B cell (primary cell): ENCODE measurements around the gene SEMA3E. TPM values are rescaled to one million over a fixed set of nuclear protein-coding genes. Genes with fewer than 3 reads are reported as not detected.

Experiments used
- ATAC-seq: fragments of 200-7000 bp; cut with Tn5 transposase; one replicate; pipeline ENCODE4 v1.10.0; 2021; ENCODE audit warnings: low read depth, mild to moderate bottlenecking, moderate number of reproducible peaks, moderate library complexity
- CTCF ChIA-PET: fragments of 350-600 bp; sonication (Branson Sonifier 250); formaldehyde crosslinking; loops from one replicate; lab custom pipeline; 2021; ENCODE audit warnings: antibody characterized with exemption, inconsistent platforms; lab: Charles Lee
- POLR2A ChIA-PET: fragments of 350-600 bp; sonication (Branson Sonifier 250); formaldehyde crosslinking; loops from one replicate; lab custom pipeline; 2021; ENCODE audit warnings: antibody characterized with exemption; lab: Charles Lee
- DNase-seq: peaks from one replicate; pipeline ENCODE4 v3.0.0; 2013
- H2AFZ ChIP-seq: 2 replicates; pipeline ENCODE4 v1.6.1; 2012; ENCODE audit warnings: mild to moderate bottlenecking, low read depth, low read length; ENCODE audit not compliant: insufficient read depth, poor library complexity, severe bottlenecking
- H3K27ac ChIP-seq, 2 donors: 1 replicate in 1 of 2; 2 replicates in 1 of 2; pipeline ENCODE4 v1.5.1; 2012 to 2013; ENCODE audit warnings: low read length in 2 of 2, mild to moderate bottlenecking in 2 of 2, moderate library complexity in 1 of 2
- H3K27me3 ChIP-seq, 4 experiments: fragments of 200-600 bp in 1 of 4; sonication (generic) in 1 of 4; replicated peaks in 1 of 4; 1 replicate in 2 of 4; 2 replicates in 2 of 4; pipeline versions ENCODE4 v1.6.1 to v1.7.0; 2013 to 2016; ENCODE audit warnings: low read length in 3 of 4, mild to moderate bottlenecking in 2 of 4, mixed read lengths in 1 of 4, moderate library complexity in 1 of 4; ENCODE audit not compliant: insufficient read depth in 4 of 4, control insufficient read depth in 3 of 4; ENCODE audit errors: control extremely low read depth in 1 of 4
- H3K36me3 ChIP-seq, 2 experiments: replicated peaks in 1 of 2; 1 replicate in 1 of 2; 2 replicates in 1 of 2; pipeline versions ENCODE4 v1.6.1 to v1.7.1; 2013; ENCODE audit warnings: low read length in 1 of 2; ENCODE audit not compliant: insufficient read depth in 2 of 2, control insufficient read depth in 1 of 2; ENCODE audit errors: control extremely low read depth in 1 of 2, extremely low read depth in 1 of 2
- H3K4me1 ChIP-seq, 2 donors: fragments of 200-600 bp in 1 of 2; sonication (generic) in 1 of 2; 1 replicate in 1 of 2; 2 replicates in 1 of 2; pipeline versions ENCODE4 v1.5.1 to v1.6.1; 2013 to 2017; ENCODE audit warnings: low read length in 2 of 2; ENCODE audit not compliant: control insufficient read depth in 2 of 2, insufficient read depth in 2 of 2
- H3K4me2 ChIP-seq: replicated peaks from 2 replicates; pipeline ENCODE3; 2012; ENCODE audit warnings: mild to moderate bottlenecking, low read depth, low read length; ENCODE audit not compliant: poor library complexity, severe bottlenecking
- H3K4me3 ChIP-seq, 5 experiments: fragments of 200-600 bp in 1 of 5; sonication (generic) in 1 of 5; 1 replicate in 3 of 5; 2 replicates in 2 of 5; pipeline versions ENCODE4 v1.5.1 to v1.7.0; 2011 to 2016; ENCODE audit warnings: low read length in 4 of 5, mild to moderate bottlenecking in 4 of 5, low read depth in 2 of 5, control low read depth in 1 of 5, moderate library complexity in 1 of 5; ENCODE audit not compliant: insufficient read depth in 1 of 5; ENCODE audit errors: control extremely low read depth in 1 of 5, extremely low read depth in 1 of 5
- H3K79me2 ChIP-seq: fragments of 200-600 bp; sonication (generic); one replicate; pipeline ENCODE4 v1.6.0; 2016; ENCODE audit warnings: low read length; ENCODE audit not compliant: control insufficient read depth, insufficient read depth
- H3K9ac ChIP-seq: fragments of 200-600 bp; sonication (generic); 2 replicates; pipeline ENCODE4 v1.6.1; 2017; ENCODE audit warnings: mild to moderate bottlenecking, low read length, moderate library complexity
- H3K9me3 ChIP-seq, 3 donors: one replicate each; pipeline versions ENCODE4 v1.6.1 to v1.7.1; 2013; ENCODE audit warnings: low read length in 2 of 3; ENCODE audit not compliant: control insufficient read depth in 2 of 3, insufficient read depth in 1 of 3; ENCODE audit errors: control extremely low read depth in 1 of 3
- H4K20me1 ChIP-seq: 2 replicates; pipeline ENCODE4 v1.6.0; 2012; ENCODE audit warnings: mild to moderate bottlenecking, low read length; ENCODE audit not compliant: insufficient read depth, control insufficient read depth, poor library complexity, severe bottlenecking
- H3K27ac Mint-ChIP-seq: one replicate; pipeline ENCODE4 v1.8.0; 2021; ENCODE audit warnings: mixed read lengths
- H3K27me3 Mint-ChIP-seq: one replicate; pipeline ENCODE4 v1.8.0; 2021; ENCODE audit warnings: mixed read lengths
- H3K4me1 Mint-ChIP-seq: one replicate; pipeline ENCODE4 v1.8.0; 2021; ENCODE audit warnings: mixed read lengths
- H3K4me3 Mint-ChIP-seq: one replicate; pipeline ENCODE4 v1.8.0; 2021; ENCODE audit warnings: mixed read lengths
- H3K9me3 Mint-ChIP-seq: one replicate; pipeline ENCODE4 v1.8.0; 2022; ENCODE audit warnings: mixed read lengths; ENCODE audit not compliant: insufficient read depth
- CTCF ChIP-seq: fragments of 200-600 bp; IDR thresholded peaks from one replicate; pipeline ENCODE4 v1.8.0; 2022; ENCODE audit warnings: antibody characterized with exemption, mild to moderate bottlenecking
- EZH2 ChIP-seq: IDR thresholded peaks from 2 replicates; pipeline ENCODE4 v1.6.1; 2012; ENCODE audit warnings: borderline replicate concordance, low read depth, mild to moderate bottlenecking, moderate library complexity, low read length; ENCODE audit not compliant: insufficient read depth, poor library complexity, severe bottlenecking
- WGBS: methylation state at CpG from one replicate; pipeline ENCODE4 v1.1.5; 2013; ENCODE audit warnings: missing lambda C conversion rate; ENCODE audit not compliant: insufficient coverage; 5-methylcytosine and 5-hydroxymethylcytosine counted together
- intact Hi-C: fragments of 100-400 bp; cut with micrococcal nuclease; formaldehyde crosslinking; loops from one replicate; pipeline ENCODE4 v1.10.0; 2022
- polyA plus RNA-seq: library from polyadenylated mRNA; depleted of rRNA; stranded (reverse); fragments of >200 nt; gene quantifications from 2 replicates; pipeline ENCODE4 v1.2.3, GENCODE V29; 2012
- total RNA-seq, 2 donors: library from RNA; stranded (reverse); fragments of 120-200 nt in 1 of 2; gene quantifications; 1 replicate in 1 of 2; 2 replicates in 1 of 2; pipeline versions ENCODE4 v1.2.3 to v1.2.4, GENCODE V29; 2013 to 2022

The SEMA3E gene
- total and polyA plus RNA-seq, 2 donors (not counting 1 experiment from before 2014, with no cell fraction given): not detected

GRCh38 chr7:83658126-83658525 is 9.2 kb upstream of the SEMA3E start:
- H3K9me3 ChIP-seq: peaks cover 0 to 1% (median 0%) of the 10 kb centered on the region in 3 donors
- no peaks in the 10 kb centered on the region for H3K79me2 ChIP-seq
- WGBS: no CpG with 5 or more reads among the region's 2 CpGs
- Mint-ChIP-seq H3K4me3 (no peak overlapping the region), H3K27ac (no peak overlapping the region), H3K27me3 (no peaks in the 10 kb centered on the region), H3K9me3 (no peaks in the 10 kb centered on the region), H3K4me1 (no peaks in the 10 kb centered on the region)
- POLR2A ChIA-PET: no interaction called here
- H4K20me1 ChIP-seq: no peaks in the 10 kb centered on the region
- no peak overlapping the region for H3K4me3 ChIP-seq
- H3K36me3 ChIP-seq: no peaks in the 10 kb centered on the region
- no peaks in the 10 kb centered on the region for H3K27me3 ChIP-seq
- H3K27ac ChIP-seq: no peak overlapping the region
- no peaks in the 10 kb centered on the region for H3K4me1 ChIP-seq
- H2AFZ ChIP-seq: no peak overlapping the region
- no peak for TF ChIP-seq EZH2
- no peak for TF ChIP-seq CTCF
- DNase-seq (no peak), ATAC-seq (no peak)
- no peak overlapping the region for H3K4me2 ChIP-seq
- CTCF ChIA-PET: no interaction called here
- no peak overlapping the region for H3K9ac ChIP-seq
- intact Hi-C loops: no loop called here

- no peaks in the 10 kb centered on the region for H4K20me1 ChIP-seq
- Mint-ChIP-seq H3K4me1 (no peaks in the 10 kb centered on the region), H3K9me3 (no peaks in the 10 kb centered on the region), H3K4me3 (no peak overlapping the region), H3K27ac (no peak overlapping the region), H3K27me3 (no peaks in the 10 kb centered on the region)
- DNase-seq (no peak), ATAC-seq (no peak)
- WGBS: 15% methylated on average over 2 of the region's 2 CpGs
- H3K4me2 ChIP-seq: no peak overlapping the region
- no peak overlapping the region for H3K4me3 ChIP-seq
- ChIA-PET POLR2A (no interaction called here), CTCF (no interaction called here)
- no peaks in the 10 kb centered on the region for H3K9me3 ChIP-seq
- H3K27me3 ChIP-seq: no peaks in the 10 kb centered on the region
- intact Hi-C loops: no loop called here
- H3K79me2 ChIP-seq: no peaks in the 10 kb centered on the region
- H3K9ac ChIP-seq: no peak overlapping the region
- no peak overlapping the region for H3K27ac ChIP-seq
- no peaks in the 10 kb centered on the region for H3K36me3 ChIP-seq
- H3K4me1 ChIP-seq: no peaks in the 10 kb centered on the region
- no peak overlapping the region for H2AFZ ChIP-seq
- TF ChIP-seq EZH2 (no peak), CTCF (no peak)
Observed at GRCh38 chr7:83655951-83656556, 7.1 kb upstream of the SEMA3E start.
